Muscle layer of colon (tissue), 2 donors: ENCODE data around the gene FOXB1.
A peak's percentile ranks its signal among the peaks of the same experiment; 100 is the strongest.

Experiments used
- H3K27ac ChIP-seq: one replicate; pipeline ENCODE4 v1.7.0; 2013; ENCODE audit warnings: low read depth, mild to moderate bottlenecking, low read length, moderate library complexity
- H3K27me3 ChIP-seq, 2 donors: one replicate each; pipeline ENCODE4 v1.7.0; 2013; ENCODE audit warnings: low read length in 2 of 2, mild to moderate bottlenecking in 2 of 2; ENCODE audit not compliant: insufficient read depth in 2 of 2, control insufficient read depth in 1 of 2
- H3K36me3 ChIP-seq: one replicate; pipeline ENCODE4 v1.7.0; 2013; ENCODE audit warnings: mild to moderate bottlenecking, low read length; ENCODE audit not compliant: insufficient read depth
- H3K4me1 ChIP-seq: one replicate; pipeline ENCODE4 v1.7.0; 2013; ENCODE audit warnings: mild to moderate bottlenecking, low read length; ENCODE audit not compliant: insufficient read depth
- H3K4me3 ChIP-seq, 2 donors: one replicate each; pipeline ENCODE4 v1.7.0; 2013; ENCODE audit warnings: low read length in 2 of 2, low read depth in 1 of 2, mild to moderate bottlenecking in 1 of 2, moderate library complexity in 1 of 2
- H3K9ac ChIP-seq: one replicate; pipeline ENCODE4 v1.7.0; 2013; ENCODE audit warnings: low read length
- H3K9me3 ChIP-seq: one replicate; pipeline ENCODE4 v1.7.0; 2013; ENCODE audit warnings: mild to moderate bottlenecking, low read length
- donor health status: abdominal sarcoma.
- donor health status: Adenocarcinoma of cecum.

FOXB1 gene

GRCh38 chr15:60000113-60000823 lies 3.8 kb upstream of the FOXB1 start:
- Histone ChIP-seq H3K27ac (no peak overlapping the region), H3K9me3 (peaks cover 7% of the 10 kb centered on the region), H3K9ac (no peak overlapping the region), H3K4me1 (peaks cover 24% of the 10 kb centered on the region), H3K36me3 (no peaks in the 10 kb centered on the region), H3K4me3 (no peak overlapping the region), H3K27me3 (peaks cover 95 to 96% of the 10 kb centered on the region in 2 donors)

- Histone ChIP-seq H3K27me3 (peaks cover 95 to 96% of the 10 kb centered on the region in 2 donors), H3K36me3 (no peaks in the 10 kb centered on the region), H3K27ac (no peak overlapping the region), H3K4me1 (peaks cover 29% of the 10 kb centered on the region), H3K9me3 (peaks cover 7% of the 10 kb centered on the region), H3K4me3 (no peak overlapping the region), H3K9ac (no peak overlapping the region)
Observed at GRCh38 chr15:60000824-60001609, 3.1 kb upstream of the FOXB1 start.

GRCh38 chr15:60001610-60002527 lies 2.2 kb upstream of the FOXB1 start:
- Histone ChIP-seq H3K9ac (no peak overlapping the region), H3K27me3 (peaks cover 95 to 97% of the 10 kb centered on the region in 2 donors), H3K27ac (no peak overlapping the region), H3K9me3 (peaks cover 7% of the 10 kb centered on the region), H3K36me3 (no peaks in the 10 kb centered on the region), H3K4me1 (peaks cover 32% of the 10 kb centered on the region), H3K4me3 (no peak overlapping the region)

GRCh38 chr15:60002528-60003218 lies 1.4 kb upstream of the FOXB1 start:
- H3K27ac ChIP-seq: no peak overlapping the region
- no peak overlapping the region for H3K4me3 ChIP-seq
- no peak overlapping the region for H3K9ac ChIP-seq
- H3K36me3 ChIP-seq: no peaks in the 10 kb centered on the region
- H3K9me3 ChIP-seq: peaks cover 7% of the 10 kb centered on the region
- H3K27me3 ChIP-seq: peaks cover 94 to 97% of the 10 kb centered on the region in 2 donors
- peaks cover 28% of the 10 kb centered on the region for H3K4me1 ChIP-seq

GRCh38 chr15:60003243-60004008 lies 685 bp upstream of the FOXB1 start:
- Histone ChIP-seq H3K4me3 (no peak overlapping the region), H3K27ac (no peak overlapping the region), H3K4me1 (peaks cover 28% of the 10 kb centered on the region), H3K9me3 (peaks cover 7% of the 10 kb centered on the region), H3K36me3 (no peaks in the 10 kb centered on the region), H3K27me3 (peaks cover 92 to 97% of the 10 kb centered on the region in 2 donors), H3K9ac (no peak overlapping the region)

- Histone ChIP-seq H3K4me1 (peaks cover 28% of the 10 kb centered on the region), H3K36me3 (no peaks in the 10 kb centered on the region), H3K27me3 (peaks cover 92 to 97% of the 10 kb centered on the region in 2 donors), H3K4me3 (peak overlapping the region; percentile 4 to 23), H3K9ac (no peak overlapping the region), H3K9me3 (peaks cover 7% of the 10 kb centered on the region), H3K27ac (no peak overlapping the region)
Observed at GRCh38 chr15:60004846-60005351, 788 bp downstream of the FOXB1 start.

- no peaks in the 10 kb centered on the region for H3K36me3 ChIP-seq
- peaks cover 28% of the 10 kb centered on the region for H3K4me1 ChIP-seq
- peak overlapping the region; percentile 4 to 52 for H3K4me3 ChIP-seq
- H3K9me3 ChIP-seq: peaks cover 7% of the 10 kb centered on the region
- H3K27me3 ChIP-seq: peaks cover 93 to 97% of the 10 kb centered on the region in 2 donors
- H3K27ac ChIP-seq: no peak overlapping the region
- H3K9ac ChIP-seq: no peak overlapping the region
Observed at GRCh38 chr15:60005352-60006202, 1.5 kb downstream of the FOXB1 start.

GRCh38 chr15:60006203-60006862 lies 2.2 kb downstream of the FOXB1 start:
- H3K9me3 ChIP-seq: peaks cover 7% of the 10 kb centered on the region
- H3K9ac ChIP-seq: no peak overlapping the region
- peak overlapping the region; percentile 6 to 52 for H3K4me3 ChIP-seq
- peaks cover 28% of the 10 kb centered on the region for H3K4me1 ChIP-seq
- H3K36me3 ChIP-seq: no peaks in the 10 kb centered on the region
- no peak overlapping the region for H3K27ac ChIP-seq
- H3K27me3 ChIP-seq: peaks cover 93 to 97% of the 10 kb centered on the region in 2 donors

- peak overlapping the region in 1 of 2 donors; percentile 52 for H3K4me3 ChIP-seq
- H3K4me1 ChIP-seq: peaks cover 28% of the 10 kb centered on the region
- no peak overlapping the region for H3K9ac ChIP-seq
- H3K36me3 ChIP-seq: no peaks in the 10 kb centered on the region
- peaks cover 89 to 96% of the 10 kb centered on the region in 2 donors for H3K27me3 ChIP-seq
- no peak overlapping the region for H3K27ac ChIP-seq
- H3K9me3 ChIP-seq: peaks cover 7% of the 10 kb centered on the region
Observed at GRCh38 chr15:60006873-60007272, 2.8 kb downstream of the FOXB1 start.
